Astrocyte of the spinal cord (primary cell): Measurements from ENCODE around the gene NWD2.

Experiments
- DNase-seq: peaks from one replicate; pipeline ENCODE4 v3.0.0; 2011; ENCODE audit warnings: low read depth, low spot score
- H3K4me3 ChIP-seq: 2 replicates; pipeline ENCODE4 v1.5.1; 2011; ENCODE audit warnings: low read depth, mild to moderate bottlenecking, low read length, moderate library complexity
- in situ Hi-C: cut with HindIII; loops from 2 replicates; pipeline ENCODE4 v1.10.0; 2017; ENCODE audit warnings: low sequenced_read_pairs
- TF ChIP-seq, protein P1 (sequence below): IDR thresholded peaks from 2 replicates; pipeline ENCODE4 v1.5.1; 2012; ENCODE audit warnings: low read depth, mild to moderate bottlenecking, low read length, inconsistent platforms

NWD2 gene

DNA sequence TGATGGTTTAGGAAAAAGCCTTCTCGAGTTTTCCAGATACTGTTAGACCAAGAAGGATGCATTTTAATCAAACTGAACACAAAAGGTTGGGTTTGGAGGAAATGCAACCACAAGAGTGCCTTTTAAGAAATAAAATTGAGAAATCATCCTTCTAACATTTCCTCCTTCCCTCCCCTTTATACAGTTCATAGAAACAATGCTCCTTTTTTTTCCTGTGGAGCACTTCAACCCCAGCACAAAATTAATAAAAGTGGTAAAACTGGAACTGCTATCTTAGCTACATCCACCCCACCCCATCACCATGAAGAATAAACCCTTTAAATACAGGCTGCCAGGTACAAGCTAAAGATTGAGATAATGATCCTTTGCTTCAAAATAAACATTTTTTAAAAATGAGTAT lies 230.5 kb downstream of the NWD2 start:
- DNase-seq, result no peak
- no peak overlapping the region for H3K4me3 ChIP-seq
- TF ChIP-seq, protein P1, sequence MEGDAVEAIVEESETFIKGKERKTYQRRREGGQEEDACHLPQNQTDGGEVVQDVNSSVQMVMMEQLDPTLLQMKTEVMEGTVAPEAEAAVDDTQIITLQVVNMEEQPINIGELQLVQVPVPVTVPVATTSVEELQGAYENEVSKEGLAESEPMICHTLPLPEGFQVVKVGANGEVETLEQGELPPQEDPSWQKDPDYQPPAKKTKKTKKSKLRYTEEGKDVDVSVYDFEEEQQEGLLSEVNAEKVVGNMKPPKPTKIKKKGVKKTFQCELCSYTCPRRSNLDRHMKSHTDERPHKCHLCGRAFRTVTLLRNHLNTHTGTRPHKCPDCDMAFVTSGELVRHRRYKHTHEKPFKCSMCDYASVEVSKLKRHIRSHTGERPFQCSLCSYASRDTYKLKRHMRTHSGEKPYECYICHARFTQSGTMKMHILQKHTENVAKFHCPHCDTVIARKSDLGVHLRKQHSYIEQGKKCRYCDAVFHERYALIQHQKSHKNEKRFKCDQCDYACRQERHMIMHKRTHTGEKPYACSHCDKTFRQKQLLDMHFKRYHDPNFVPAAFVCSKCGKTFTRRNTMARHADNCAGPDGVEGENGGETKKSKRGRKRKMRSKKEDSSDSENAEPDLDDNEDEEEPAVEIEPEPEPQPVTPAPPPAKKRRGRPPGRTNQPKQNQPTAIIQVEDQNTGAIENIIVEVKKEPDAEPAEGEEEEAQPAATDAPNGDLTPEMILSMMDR, result no peak
- in situ Hi-C loops, result no loop called here

DNA sequence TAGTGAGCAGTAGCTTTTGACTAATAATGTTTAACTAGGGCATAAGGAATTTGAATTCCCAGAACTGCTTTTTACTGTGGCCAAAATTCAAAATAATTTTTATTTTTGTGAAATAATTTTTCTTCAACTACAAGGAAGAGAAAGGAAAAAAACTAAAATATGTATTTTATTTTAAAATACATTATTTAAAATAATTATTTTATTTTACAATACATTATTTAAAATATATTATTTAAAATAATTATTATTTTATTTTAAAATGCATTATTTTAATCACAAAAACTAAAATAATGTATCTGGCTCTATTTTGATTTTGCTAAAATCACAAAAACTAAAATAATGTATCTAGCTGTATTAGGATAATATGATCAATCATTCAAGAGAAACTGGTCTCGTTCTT lies 231.2 kb downstream of the NWD2 start:
- in situ Hi-C loops, result no loop called here
- TF ChIP-seq, protein P1, result no peak
- H3K4me3 ChIP-seq, result no peak overlapping the region
- DNase-seq, result no peak

DNA sequence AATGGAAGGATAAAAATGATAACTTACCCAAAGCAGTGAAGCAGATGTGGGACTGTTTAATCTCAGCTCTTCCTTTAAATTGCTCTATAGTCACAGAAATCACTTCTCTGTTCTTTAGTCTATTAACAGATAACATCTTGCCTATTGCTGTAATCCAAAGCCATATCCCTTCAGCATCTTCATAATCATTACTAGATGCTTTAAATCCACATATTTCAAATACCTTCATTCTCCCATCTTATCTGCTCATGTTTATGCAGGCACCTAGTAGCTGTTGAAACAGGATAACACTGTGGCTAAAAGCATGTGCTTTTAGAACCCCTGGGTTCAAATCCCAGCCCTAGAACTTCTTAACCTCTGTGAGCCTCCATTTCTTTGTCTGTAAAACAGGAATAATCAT lies 231.7 kb downstream of the NWD2 start:
- H3K4me3 ChIP-seq, result no peak overlapping the region
- TF ChIP-seq, protein P1, result no peak
- in situ Hi-C loops, result no loop called here
- DNase-seq, result no peak

DNA sequence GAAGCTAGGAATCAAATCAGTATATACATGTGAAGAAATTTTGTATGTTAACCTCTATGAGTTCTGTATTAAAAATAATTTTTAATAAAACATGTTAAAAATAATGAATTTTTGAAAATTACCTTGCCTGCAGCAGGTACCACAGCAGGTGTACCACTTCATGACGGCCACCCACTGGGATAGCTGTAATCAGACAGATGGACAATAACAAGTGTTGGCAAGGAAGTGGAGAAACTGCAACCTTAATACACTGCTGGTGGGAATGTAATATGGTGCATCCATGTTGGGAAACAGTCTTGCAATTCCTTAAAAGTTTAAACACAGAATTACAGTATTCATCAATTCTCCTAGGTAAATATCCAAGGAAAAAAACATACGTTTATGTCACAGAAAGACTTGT lies 232.1 kb downstream of the NWD2 start:
- DNase-seq, result no peak
- in situ Hi-C loops, result no loop called here
- no peak overlapping the region for H3K4me3 ChIP-seq
- TF ChIP-seq, protein P1, result no peak

DNA sequence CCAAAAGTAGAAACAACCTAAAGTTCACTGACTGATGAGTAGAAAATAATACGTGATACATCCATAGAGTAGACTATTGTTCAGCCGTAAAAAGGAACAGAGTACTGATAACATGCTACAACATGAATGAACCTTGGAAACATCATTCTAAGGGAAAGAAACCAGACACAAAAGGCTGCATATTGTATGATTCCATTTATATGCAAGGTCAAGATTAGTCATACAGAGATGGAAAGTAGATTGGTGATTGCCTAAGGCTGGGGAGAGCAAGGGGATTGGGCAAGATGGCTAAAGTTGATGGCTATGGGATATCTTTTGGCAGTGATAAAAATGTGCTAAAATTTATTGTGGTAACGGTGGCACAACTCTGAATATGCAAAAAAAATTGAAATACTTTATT lies 232.6 kb downstream of the NWD2 start:
- TF ChIP-seq, protein P1, result no peak
- H3K4me3 ChIP-seq, result no peak overlapping the region
- in situ Hi-C loops, result no loop called here
- no peak for DNase-seq

DNA sequence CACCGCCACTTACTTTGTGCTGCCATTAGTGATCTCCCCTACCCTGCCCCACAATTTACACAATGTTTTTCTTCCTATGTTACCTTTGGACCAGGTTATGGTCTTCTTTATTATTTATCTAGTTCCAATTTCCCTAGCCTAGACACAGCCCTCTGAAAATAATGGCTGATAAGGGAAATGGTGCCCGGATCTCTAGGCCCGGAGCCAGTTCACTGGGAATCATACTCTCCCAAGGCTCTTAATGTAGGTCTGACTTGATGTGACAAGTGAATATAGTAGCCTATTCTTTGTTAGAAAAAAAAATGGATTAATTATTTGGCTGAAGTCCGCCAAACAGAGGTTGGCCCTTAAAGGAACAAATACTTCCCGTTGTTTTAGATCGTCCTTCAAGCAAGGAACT lies 233.6 kb downstream of the NWD2 start:
- no peak overlapping the region for H3K4me3 ChIP-seq
- DNase-seq, result no peak
- TF ChIP-seq, protein P1, result no peak
- in situ Hi-C loops, result no loop called here

DNA sequence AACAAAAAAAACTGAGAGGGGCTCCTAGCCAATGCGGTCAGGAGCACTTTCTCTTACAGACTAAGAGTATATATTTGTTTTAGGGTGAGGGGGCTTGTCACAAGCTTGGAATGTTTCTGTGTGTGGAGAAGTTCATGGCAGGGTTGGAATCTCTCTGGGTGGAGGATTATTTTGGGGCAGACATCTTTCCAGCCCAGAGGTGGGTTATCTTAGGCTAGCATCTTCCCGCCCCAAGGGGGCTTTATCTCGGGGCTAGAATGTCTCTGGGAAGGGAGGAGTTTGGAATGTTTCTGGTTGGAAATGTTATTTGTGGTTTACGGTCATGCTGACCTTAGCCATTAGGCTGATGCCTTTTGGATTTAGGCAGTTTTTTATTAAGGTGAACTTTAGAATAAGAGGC lies 236.0 kb downstream of the NWD2 start:
- DNase-seq, result no peak
- in situ Hi-C loops, result no loop called here
- TF ChIP-seq, protein P1, result no peak
- no peak overlapping the region for H3K4me3 ChIP-seq
